Activated CD8-positive, alpha-beta memory T cell treated with anti-CD3 and anti-CD28 coated beads, Interleukin-2, amount 10 ng/mL, durations not matched to agents 7 days and 5 days (primary cell): Measurements from ENCODE around the gene INMT. TPM values are rescaled to one million over a fixed set of nuclear protein-coding genes. Genes with fewer than 3 reads are reported as not detected.

Experiments used
- ATAC-seq: fragments of 150-1000 bp; cut with Tn5 transposase; one replicate; pipeline ENCODE4 v1.10.0; 2021; ENCODE audit warnings: moderate library complexity
- CTCF ChIA-PET: fragments of 350-600 bp; sonication (Branson Sonifier 250); formaldehyde crosslinking; loops from one replicate; lab custom pipeline; 2021; ENCODE audit warnings: antibody characterized with exemption; lab: Charles Lee
- DNase-seq: peaks from one replicate; pipeline ENCODE4 v3.0.0-alpha.2; 2020
- H3K27ac Mint-ChIP-seq: one replicate; pipeline ENCODE4 v1.8.0; 2021; ENCODE audit warnings: mild to moderate bottlenecking, mixed read lengths
- H3K27me3 Mint-ChIP-seq: one replicate; pipeline ENCODE4 v1.8.0; 2021; ENCODE audit warnings: mixed read lengths
- H3K36me3 Mint-ChIP-seq: one replicate; pipeline ENCODE4 v1.8.0; 2021; ENCODE audit warnings: mild to moderate bottlenecking, mixed read lengths
- H3K4me1 Mint-ChIP-seq: one replicate; pipeline ENCODE4 v1.8.0; 2021; ENCODE audit warnings: mixed read lengths
- H3K4me3 Mint-ChIP-seq: one replicate; pipeline ENCODE4 v1.8.0; 2021; ENCODE audit warnings: mild to moderate bottlenecking, moderate library complexity, mixed read lengths
- H3K9me3 Mint-ChIP-seq: one replicate; pipeline ENCODE4 v1.8.0; 2022; ENCODE audit warnings: low read depth, mixed read lengths
- total RNA-seq, 2 experiments: library from RNA; stranded (reverse); gene quantifications; one replicate each; pipeline ENCODE4 v1.2.3, GENCODE V29; 2021

INMT gene
- total RNA-seq, 2 experiments from 2014 or later: 0.12 TPM; not detected in 1

DNA sequence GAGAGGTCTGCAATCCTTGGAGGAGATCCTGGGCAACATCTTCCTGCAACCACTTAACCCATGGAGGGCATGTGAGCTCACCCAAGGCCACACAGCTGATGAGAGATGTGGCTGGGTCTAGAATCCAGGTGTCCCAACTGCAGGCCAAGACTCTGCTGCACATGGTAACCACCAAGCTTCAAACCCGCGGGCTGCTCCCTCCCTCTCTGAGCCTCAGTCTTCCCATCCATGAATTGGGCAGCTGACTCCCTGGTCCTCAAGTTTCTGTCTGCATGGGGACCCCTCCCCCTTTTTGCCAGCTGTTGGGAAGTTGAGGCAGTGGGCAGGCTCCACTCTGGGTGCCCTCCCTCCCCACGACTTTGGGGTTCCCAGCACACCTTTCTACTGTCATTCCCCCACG, 20.9 kb upstream of the INMT start:
- Mint-ChIP-seq H3K27me3 (no peaks in the 10 kb centered on the region), H3K9me3 (no peaks in the 10 kb centered on the region), H3K27ac (no peak overlapping the region), H3K4me3 (no peak overlapping the region), H3K4me1 (peaks cover 33% of the 10 kb centered on the region), H3K36me3 (no peaks in the 10 kb centered on the region)
- CTCF ChIA-PET: interaction anchor here (10.2 kb wide), 1 partner anchor 9 kb away, joined by 130 read pairs; no protein-coding TSS in a partner anchor
- DNase-seq (no peak), ATAC-seq (no peak)

GRCh38 chr7:30731581-30731980, 20.4 kb upstream of the INMT start:
- no peak for ATAC-seq
- CTCF ChIA-PET: interaction anchor here (10.2 kb wide), 1 partner anchor 8 kb away, joined by 130 read pairs; no protein-coding TSS in a partner anchor
- Mint-ChIP-seq H3K36me3 (no peaks in the 10 kb centered on the region), H3K27me3 (no peaks in the 10 kb centered on the region), H3K27ac (no peak overlapping the region), H3K4me1 (peaks cover 28% of the 10 kb centered on the region), H3K9me3 (no peaks in the 10 kb centered on the region), H3K4me3 (no peak overlapping the region)
- DNase-seq: no peak

DNA sequence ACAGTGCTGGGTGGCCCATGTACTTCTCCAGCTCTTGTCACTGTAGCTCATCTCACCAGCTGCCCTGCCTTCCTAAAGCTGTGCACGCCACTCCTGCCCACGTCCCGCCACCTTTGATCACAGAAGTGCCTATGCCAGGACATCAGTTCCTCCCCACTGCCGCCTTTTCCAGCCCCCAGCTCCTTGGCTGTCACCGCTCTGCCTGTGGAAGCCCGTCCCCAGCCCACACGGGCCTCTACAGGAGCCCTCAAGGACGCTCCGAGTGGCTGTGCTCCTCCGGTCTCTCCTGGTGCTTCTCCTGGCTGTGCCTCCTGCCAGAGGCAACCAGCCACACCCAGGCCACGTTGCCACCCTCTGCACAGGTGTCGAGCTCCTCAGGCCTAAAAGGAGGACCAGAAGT, 19.3 kb upstream of the INMT start:
- no peak for DNase-seq
- Mint-ChIP-seq H3K27ac (no peak overlapping the region), H3K9me3 (no peaks in the 10 kb centered on the region), H3K4me3 (no peak overlapping the region), H3K4me1 (peaks cover 24% of the 10 kb centered on the region), H3K36me3 (no peaks in the 10 kb centered on the region), H3K27me3 (no peaks in the 10 kb centered on the region)
- ATAC-seq: no peak
- CTCF ChIA-PET: no interaction called here

- Mint-ChIP-seq H3K27me3 (no peaks in the 10 kb centered on the region), H3K9me3 (no peaks in the 10 kb centered on the region), H3K4me3 (no peak overlapping the region), H3K4me1 (peaks cover 24% of the 10 kb centered on the region), H3K27ac (no peak overlapping the region), H3K36me3 (no peaks in the 10 kb centered on the region)
- CTCF ChIA-PET: no interaction called here
- no peak for DNase-seq
- no peak for ATAC-seq
Measured at GRCh38 chr7:30733216-30733615, 18.7 kb upstream of the INMT start.

DNA sequence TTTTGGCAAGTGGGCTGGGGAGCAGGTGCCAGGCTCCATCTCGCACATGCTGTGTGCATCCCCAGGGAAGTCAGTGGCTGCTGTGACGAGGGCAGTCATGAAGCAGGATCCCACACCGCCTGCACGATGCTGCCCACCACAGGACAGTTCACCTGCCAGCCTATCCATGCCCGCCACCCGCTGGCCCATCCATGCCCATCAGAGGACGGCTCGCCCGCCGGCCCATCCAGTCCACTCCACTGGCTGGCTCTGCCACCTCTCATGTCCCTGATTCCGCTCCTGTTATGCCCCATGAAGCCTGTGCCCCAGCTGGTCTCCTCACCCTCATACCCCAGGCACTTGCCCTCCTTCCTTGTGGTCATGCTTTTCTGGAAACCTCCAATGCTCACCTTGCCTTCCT, 18.2 kb upstream of the INMT start:
- no peak for ATAC-seq
- no peak for DNase-seq
- no peaks in the 10 kb centered on the region for H3K27me3 Mint-ChIP-seq
- no peak overlapping the region for H3K27ac Mint-ChIP-seq
- H3K9me3 Mint-ChIP-seq: no peaks in the 10 kb centered on the region
- no peaks in the 10 kb centered on the region for H3K36me3 Mint-ChIP-seq
- CTCF ChIA-PET: no interaction called here
- peaks cover 24% of the 10 kb centered on the region for H3K4me1 Mint-ChIP-seq
- H3K4me3 Mint-ChIP-seq: no peak overlapping the region

GRCh38 chr7:30734497-30734896, 17.4 kb upstream of the INMT start:
- no peak overlapping the region for H3K4me3 Mint-ChIP-seq
- H3K27me3 Mint-ChIP-seq: no peaks in the 10 kb centered on the region
- no peak overlapping the region for H3K27ac Mint-ChIP-seq
- ATAC-seq (no peak), DNase-seq (no peak)
- peaks cover 25% of the 10 kb centered on the region for H3K4me1 Mint-ChIP-seq
- CTCF ChIA-PET: interaction anchor here (1.2 kb wide), 1 partner anchor 32 kb away, joined by 3 read pairs; no protein-coding TSS in a partner anchor
- no peaks in the 10 kb centered on the region for H3K36me3 Mint-ChIP-seq
- H3K9me3 Mint-ChIP-seq: no peaks in the 10 kb centered on the region

GRCh38 chr7:30735631-30736030, 16.3 kb upstream of the INMT start:
- Mint-ChIP-seq H3K36me3 (no peaks in the 10 kb centered on the region), H3K4me3 (no peak overlapping the region), H3K4me1 (peaks cover 27% of the 10 kb centered on the region), H3K27ac (no peak overlapping the region), H3K27me3 (no peaks in the 10 kb centered on the region), H3K9me3 (no peaks in the 10 kb centered on the region)
- DNase-seq (no peak), ATAC-seq (no peak)
- CTCF ChIA-PET: interaction anchor here (0.8 to 1.4 kb wide), 2 partner anchors 12 to 33 kb away, joined by 3 read pairs; no protein-coding TSS in a partner anchor

DNA sequence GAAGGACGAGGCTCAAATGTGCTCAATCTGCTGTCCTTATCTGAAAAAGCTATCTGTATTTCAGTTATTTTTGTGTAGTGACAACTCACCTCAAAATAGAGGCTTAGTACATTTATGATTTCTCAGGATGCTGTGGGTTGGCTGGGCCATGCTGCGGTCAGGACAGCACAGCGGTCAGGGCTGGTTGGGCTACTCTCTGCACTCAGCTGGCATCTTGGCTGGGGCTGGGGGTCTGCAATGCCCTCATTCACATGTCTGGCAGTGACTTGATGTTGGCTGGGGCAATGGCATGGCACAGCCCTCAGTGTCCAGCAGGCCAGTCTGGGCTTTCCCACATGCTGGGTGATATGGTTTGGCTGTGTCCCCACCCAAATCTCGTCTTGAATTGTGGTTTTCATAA, 15.6 kb upstream of the INMT start:
- no peaks in the 10 kb centered on the region for H3K9me3 Mint-ChIP-seq
- no peaks in the 10 kb centered on the region for H3K36me3 Mint-ChIP-seq
- ATAC-seq (no peak), DNase-seq (no peak)
- no peaks in the 10 kb centered on the region for H3K27me3 Mint-ChIP-seq
- peaks cover 27% of the 10 kb centered on the region for H3K4me1 Mint-ChIP-seq
- no peak overlapping the region for H3K27ac Mint-ChIP-seq
- CTCF ChIA-PET: interaction anchor here (0.8 to 1.4 kb wide), 2 partner anchors 12 to 34 kb away, joined by 3 read pairs; no protein-coding TSS in a partner anchor
- H3K4me3 Mint-ChIP-seq: no peak overlapping the region

- H3K4me3 Mint-ChIP-seq: peak overlapping the region; percentile 10
- peak overlapping the region; percentile 90 for H3K27ac Mint-ChIP-seq
- no peak for DNase-seq
- H3K27me3 Mint-ChIP-seq: no peaks in the 10 kb centered on the region
- H3K9me3 Mint-ChIP-seq: no peaks in the 10 kb centered on the region
- peak; percentile 68 for ATAC-seq
- no peaks in the 10 kb centered on the region for H3K36me3 Mint-ChIP-seq
- H3K4me1 Mint-ChIP-seq: peaks cover 24% of the 10 kb centered on the region
- CTCF ChIA-PET: interaction anchor here (0.8 to 6.2 kb wide), 11 partner anchors 11 to 574 kb away, joined by 3 to 166 read pairs (median 9); partner anchors contain the start of gene CRHR2
Measured at GRCh38 chr7:30738026-30738915, 13.7 kb upstream of the INMT start.

GRCh38 chr7:30739691-30740090, 12.2 kb upstream of the INMT start:
- Mint-ChIP-seq H3K27me3 (no peaks in the 10 kb centered on the region), H3K4me1 (peaks cover 35% of the 10 kb centered on the region), H3K36me3 (no peaks in the 10 kb centered on the region), H3K27ac (no peak overlapping the region), H3K9me3 (no peaks in the 10 kb centered on the region), H3K4me3 (no peak overlapping the region)
- CTCF ChIA-PET: interaction anchor here (0.7 to 6.2 kb wide), 25 partner anchors 9 to 464 kb away, joined by 3 to 166 read pairs (median 6); partner anchors contain the start of gene CRHR2
- DNase-seq: no peak
- no peak for ATAC-seq

GRCh38 chr7:30740417-30741181, 11.3 kb upstream of the INMT start:
- Mint-ChIP-seq H3K4me1 (peaks cover 35% of the 10 kb centered on the region), H3K27ac (no peak overlapping the region), H3K36me3 (no peaks in the 10 kb centered on the region), H3K4me3 (no peak overlapping the region), H3K9me3 (no peaks in the 10 kb centered on the region), H3K27me3 (no peaks in the 10 kb centered on the region)
- DNase-seq (peak; percentile 81), ATAC-seq (peak; percentile 59)
- CTCF ChIA-PET: interaction anchor here (0.7 to 6.2 kb wide), 28 partner anchors 8 to 465 kb away, joined by 3 to 166 read pairs (median 5); partner anchors contain the start of genes CRHR2 and INMT

DNA sequence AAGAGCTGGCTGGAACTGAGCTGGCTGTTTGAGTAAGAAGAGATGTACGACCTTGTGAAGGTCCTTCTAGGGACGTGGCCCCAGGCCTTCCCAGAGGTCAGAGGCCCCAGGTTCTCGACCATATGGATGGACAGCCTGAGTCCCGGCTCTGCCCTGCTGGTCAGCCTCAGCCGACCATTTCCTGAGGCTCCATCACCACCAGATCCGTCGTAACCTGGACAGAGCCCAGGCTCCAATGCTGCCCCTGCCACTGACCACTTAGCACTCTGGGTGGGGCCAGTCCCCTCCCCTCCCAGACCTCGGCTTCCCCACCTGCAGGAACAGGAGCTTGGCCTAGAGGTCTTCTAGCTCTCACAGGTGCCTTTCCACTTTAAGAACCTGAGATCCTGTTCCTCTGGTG, 10.6 kb upstream of the INMT start:
- Mint-ChIP-seq H3K27me3 (no peaks in the 10 kb centered on the region), H3K4me1 (peaks cover 35% of the 10 kb centered on the region), H3K4me3 (no peak overlapping the region), H3K27ac (no peak overlapping the region), H3K9me3 (no peaks in the 10 kb centered on the region), H3K36me3 (no peaks in the 10 kb centered on the region)
- no peak for DNase-seq
- ATAC-seq: no peak
- CTCF ChIA-PET: interaction anchor here (1.4 to 6.2 kb wide), 17 partner anchors 8 to 465 kb away, joined by 3 to 166 read pairs (median 6); partner anchors contain the start of genes CRHR2 and INMT
